ENCODE data around the gene CFAP119. TPM values are rescaled to one million over a fixed set of nuclear protein-coding genes. Genes with fewer than 3 reads are reported as not detected.

CFAP119 gene
- total RNA-seq, 4 donors from 2014 or later, result 3.7 to 12.6 (median 8.2) TPM

DNA sequence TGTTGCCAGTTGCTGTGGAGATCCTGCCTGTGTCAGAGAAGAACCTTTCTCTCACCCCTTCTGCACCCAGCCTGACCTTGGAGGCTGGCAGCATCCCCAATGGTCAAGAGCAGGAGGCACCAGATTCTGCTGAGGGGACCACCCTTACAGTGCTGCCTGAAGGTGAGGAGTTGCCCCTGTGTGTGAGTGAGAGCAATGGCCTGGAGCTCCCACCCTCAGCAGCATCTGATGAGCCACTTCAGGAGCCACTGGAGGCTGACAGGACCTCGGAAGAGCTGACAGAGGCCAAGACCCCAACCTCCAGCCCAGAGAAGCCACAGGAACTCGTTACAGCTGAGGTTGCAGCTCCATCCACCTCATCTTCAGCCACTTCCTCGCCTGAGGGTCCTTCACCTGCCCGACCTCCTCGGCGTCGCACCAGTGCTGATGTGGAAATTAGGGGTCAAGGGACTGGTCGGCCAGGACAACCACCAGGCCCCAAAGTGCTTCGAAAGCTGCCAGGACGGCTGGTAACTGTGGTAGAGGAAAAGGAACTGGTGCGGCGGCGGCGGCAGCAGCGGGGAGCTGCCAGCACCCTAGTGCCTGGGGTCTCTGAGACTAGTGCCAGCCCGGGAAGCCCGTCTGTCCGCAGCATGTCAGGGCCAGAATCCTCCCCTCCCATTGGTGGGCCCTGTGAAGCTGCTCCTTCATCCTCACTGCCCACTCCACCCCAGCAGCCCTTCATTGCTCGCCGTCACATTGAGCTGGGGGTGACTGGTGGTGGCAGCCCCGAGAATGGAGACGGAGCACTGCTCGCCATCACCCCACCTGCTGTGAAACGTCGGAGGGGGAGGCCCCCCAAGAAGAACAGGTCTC, 23.8 kb downstream of the CFAP119 start:
- no peak overlapping the region for H3K4me3 ChIP-seq
- no peak overlapping the region for H3K27ac ChIP-seq
- WGBS, 2 donors, result 89 to 90% methylated on average over 25 of the region's 25 CpGs
- no peaks in the 10 kb centered on the region for H3K27me3 ChIP-seq
- peaks cover 0 to 28% (median 6%) of the 10 kb centered on the region in 4 donors for H3K4me1 ChIP-seq
- DNase-seq (ENCODE audit: low spot score in 2 of 2), result no peak
- no peaks in the 10 kb centered on the region for H3K9me3 ChIP-seq
- no peak for TF ChIP-seq POLR2A (IDR thresholded peaks at IDR 0.05)
- TF ChIP-seq, protein P1, sequence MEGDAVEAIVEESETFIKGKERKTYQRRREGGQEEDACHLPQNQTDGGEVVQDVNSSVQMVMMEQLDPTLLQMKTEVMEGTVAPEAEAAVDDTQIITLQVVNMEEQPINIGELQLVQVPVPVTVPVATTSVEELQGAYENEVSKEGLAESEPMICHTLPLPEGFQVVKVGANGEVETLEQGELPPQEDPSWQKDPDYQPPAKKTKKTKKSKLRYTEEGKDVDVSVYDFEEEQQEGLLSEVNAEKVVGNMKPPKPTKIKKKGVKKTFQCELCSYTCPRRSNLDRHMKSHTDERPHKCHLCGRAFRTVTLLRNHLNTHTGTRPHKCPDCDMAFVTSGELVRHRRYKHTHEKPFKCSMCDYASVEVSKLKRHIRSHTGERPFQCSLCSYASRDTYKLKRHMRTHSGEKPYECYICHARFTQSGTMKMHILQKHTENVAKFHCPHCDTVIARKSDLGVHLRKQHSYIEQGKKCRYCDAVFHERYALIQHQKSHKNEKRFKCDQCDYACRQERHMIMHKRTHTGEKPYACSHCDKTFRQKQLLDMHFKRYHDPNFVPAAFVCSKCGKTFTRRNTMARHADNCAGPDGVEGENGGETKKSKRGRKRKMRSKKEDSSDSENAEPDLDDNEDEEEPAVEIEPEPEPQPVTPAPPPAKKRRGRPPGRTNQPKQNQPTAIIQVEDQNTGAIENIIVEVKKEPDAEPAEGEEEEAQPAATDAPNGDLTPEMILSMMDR (IDR thresholded peaks at IDR 0.05), result no peak
- peaks cover 16 to 91% (median 50%) of the 10 kb centered on the region in 3 donors for H3K36me3 ChIP-seq

DNA sequence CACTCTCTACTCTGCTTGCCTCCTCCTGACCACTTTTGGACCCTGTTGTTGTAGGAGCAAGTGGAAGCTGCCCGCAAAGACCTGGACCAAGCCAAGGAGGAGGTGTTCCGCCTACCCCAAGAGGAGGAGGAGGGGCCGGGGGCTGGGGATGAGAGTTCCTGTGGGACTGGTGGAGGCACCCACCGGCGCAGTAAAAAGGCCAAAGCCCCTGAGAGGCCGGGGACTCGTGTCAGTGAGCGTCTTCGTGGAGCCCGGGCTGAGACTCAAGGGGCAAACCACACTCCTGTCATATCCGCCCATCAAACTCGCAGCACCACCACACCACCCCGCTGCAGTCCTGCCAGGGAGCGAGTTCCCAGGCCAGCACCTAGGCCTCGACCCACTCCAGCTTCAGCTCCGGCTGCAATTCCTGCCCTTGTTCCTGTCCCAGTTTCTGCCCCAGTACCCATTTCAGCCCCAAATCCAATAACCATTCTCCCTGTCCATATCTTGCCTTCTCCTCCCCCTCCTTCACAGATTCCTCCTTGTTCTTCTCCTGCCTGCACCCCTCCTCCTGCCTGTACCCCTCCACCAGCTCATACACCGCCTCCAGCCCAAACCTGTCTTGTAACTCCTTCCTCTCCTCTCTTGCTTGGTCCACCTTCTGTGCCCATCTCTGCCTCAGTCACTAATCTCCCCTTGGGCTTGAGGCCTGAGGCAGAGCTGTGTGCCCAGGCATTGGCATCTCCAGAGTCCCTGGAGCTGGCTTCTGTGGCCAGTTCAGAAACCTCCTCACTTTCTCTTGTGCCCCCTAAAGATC, 24.7 kb downstream of the CFAP119 start:
- 90 to 94% methylated on average over 16 to 17 of the region's 17 CpGs for WGBS, 2 donors
- TF ChIP-seq, protein P1 (IDR thresholded peaks at IDR 0.05), result no peak
- TF ChIP-seq EP300 (IDR thresholded peaks at IDR 0.05) (no peak), POLR2A (IDR thresholded peaks at IDR 0.05) (no peak)
- Histone ChIP-seq H3K27ac (no peak overlapping the region), H3K36me3 (peaks cover 16 to 92% (median 54%) of the 10 kb centered on the region in 3 donors), H3K27me3 (no peaks in the 10 kb centered on the region), H3K9me3 (no peaks in the 10 kb centered on the region), H3K4me3 (no peak overlapping the region), H3K4me1 (peaks cover 0 to 28% (median 6%) of the 10 kb centered on the region in 4 donors)
- DNase-seq (ENCODE audit: low spot score in 2 of 2), result no peak

DNA sequence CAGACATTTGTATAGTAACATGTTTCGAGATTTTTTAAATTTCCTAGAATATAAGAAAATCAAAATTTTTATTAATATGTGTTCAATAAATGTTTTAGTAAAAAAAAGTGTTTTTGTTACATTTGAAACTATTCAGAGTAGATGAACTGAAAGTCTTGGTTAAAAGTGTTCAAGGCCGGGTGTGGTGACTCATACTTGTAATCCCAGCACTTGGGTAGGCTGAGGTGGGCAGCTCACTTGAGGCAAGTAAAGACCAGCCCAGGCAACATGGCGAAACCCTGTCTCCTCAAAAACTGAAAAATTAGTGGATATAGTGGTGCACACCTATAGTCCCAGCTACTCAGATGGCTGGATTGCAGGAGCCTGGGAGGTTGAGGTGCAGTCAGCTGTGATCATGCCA, 30.5 kb downstream of the CFAP119 start:
- no peaks in the 10 kb centered on the region for H3K27me3 ChIP-seq
- WGBS, 2 donors, result 91 to 93% methylated on average over 3 of the region's 3 CpGs
- no peak for DNase-seq (ENCODE audit: low spot score in 2 of 2)
- no peak for TF ChIP-seq POLR2A (IDR thresholded peaks at IDR 0.05)
- TF ChIP-seq EP300 (IDR thresholded peaks at IDR 0.05), result no peak
- TF ChIP-seq, protein P1 (IDR thresholded peaks at IDR 0.05), result no peak
- H3K27ac ChIP-seq, result no peak overlapping the region
- H3K4me3 ChIP-seq, result no peak overlapping the region
- no peaks in the 10 kb centered on the region for H3K9me3 ChIP-seq
- peaks cover 0 to 9% (median 0%) of the 10 kb centered on the region in 4 donors for H3K4me1 ChIP-seq
- peaks cover 7 to 88% (median 25%) of the 10 kb centered on the region in 3 donors for H3K36me3 ChIP-seq

DNA sequence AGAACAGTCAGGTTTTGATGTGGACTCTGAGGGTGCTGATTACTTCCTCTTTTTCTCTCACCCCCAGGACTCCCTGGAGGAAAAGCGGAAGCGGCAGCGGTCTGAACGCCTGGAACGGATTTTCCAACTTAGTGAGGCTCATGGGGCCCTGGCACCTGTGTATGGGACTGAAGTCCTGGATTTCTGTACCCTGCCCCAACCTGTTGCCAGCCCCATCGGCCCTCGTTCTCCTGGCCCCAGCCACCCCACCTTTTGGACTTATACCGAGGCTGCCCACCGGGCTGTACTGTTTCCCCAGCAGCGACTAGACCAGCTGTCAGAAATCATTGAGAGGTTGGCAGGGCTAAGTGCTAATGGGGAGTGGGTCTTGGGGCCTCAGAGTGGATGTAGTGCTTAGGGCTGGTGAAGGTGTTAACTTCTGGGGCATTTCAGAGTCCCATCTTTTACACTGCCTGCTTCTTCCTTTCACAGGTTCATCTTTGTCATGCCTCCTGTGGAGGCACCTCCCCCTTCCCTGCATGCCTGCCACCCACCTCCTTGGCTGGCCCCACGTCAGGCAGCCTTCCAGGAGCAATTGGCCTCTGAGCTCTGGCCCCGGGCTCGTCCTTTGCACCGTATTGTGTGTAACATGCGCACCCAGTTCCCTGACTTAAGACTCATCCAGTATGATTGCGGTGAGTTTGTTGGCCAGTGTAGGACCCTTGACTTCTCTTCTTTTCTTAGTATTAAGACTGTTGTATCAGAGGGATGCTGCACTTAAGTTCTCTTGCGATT, 32.8 kb downstream of the CFAP119 start:
- 72 to 77% methylated on average over 17 of the region's 17 CpGs for WGBS, 2 donors
- H3K4me1 ChIP-seq, result peaks cover 0 to 14% (median 0%) of the 10 kb centered on the region in 4 donors
- no peaks in the 10 kb centered on the region for H3K9me3 ChIP-seq
- no peak for DNase-seq (ENCODE audit: low spot score in 2 of 2)
- peaks cover 3 to 91% (median 17%) of the 10 kb centered on the region in 3 donors for H3K36me3 ChIP-seq
- H3K27me3 ChIP-seq, result no peaks in the 10 kb centered on the region
- peak overlapping the region in 1 of 4 donors; percentile 30 for H3K27ac ChIP-seq
- no peak for TF ChIP-seq EP300 (IDR thresholded peaks at IDR 0.05)
- no peak for TF ChIP-seq POLR2A (IDR thresholded peaks at IDR 0.05)
- TF ChIP-seq, protein P1 (IDR thresholded peaks at IDR 0.05), result no peak
- no peak overlapping the region for H3K4me3 ChIP-seq

All from tibial nerve (tissue), 4 donors.